ENCODE measurements around the gene RAB11FIP3. TPM values are rescaled to one million over a fixed set of nuclear protein-coding genes. Genes with fewer than 3 reads are reported as not detected.

Gene RAB11FIP3
- total and polyA plus RNA-seq, 10 of the 15 experiments (the other 5 are each of a cell fraction or from before 2014, with no cell fraction given) = 1.2 to 27.3 (median 7.7) TPM

GRCh38 chr16:528111-529011 is 102.9 kb downstream of the RAB11FIP3 start:
- no peak for FAIRE-seq
- in situ Hi-C loops (cut with MboI) = no loop called here
- intact Hi-C loops (cut with micrococcal nuclease; ENCODE audit: unreplicated experiment) = loop anchor here (5.0 kb wide), 2 partner anchors 39 to 109 kb away; partner anchors contain the start of genes METTL26, NHLRC4 and PIGQ
- 0 out of 4 replicates have a peak, but pooled peaks of 1 of the 2 experiments have one; percentile 15 for TF ChIP-seq ETV6 (conservative IDR thresholded peaks at IDR 0.05 in 1 of 2, IDR thresholded peaks at IDR 0.05 in 1 of 2; ENCODE audit: borderline replicate concordance in 1 of 2, low read depth in 1 of 2)
- peak; percentile 14 for TF ChIP-seq IKZF1 (conservative IDR thresholded peaks at IDR 0.05)
- no peak for TF ChIP-seq LARP7 (IDR thresholded peaks at IDR 0.05)
- TF ChIP-seq MXI1 (IDR thresholded peaks at IDR 0.05; ENCODE audit: low read depth, low read length) = no peak
- no peak for TF ChIP-seq HDGF (IDR thresholded peaks at IDR 0.05)
- TF ChIP-seq IKZF2 (IDR thresholded peaks at IDR 0.05) = peak in 1 of 2 experiments; percentile 50
- TF ChIP-seq ZSCAN29 (IDR thresholded peaks at IDR 0.05) = no peak
- TF ChIP-seq EED (IDR thresholded peaks at IDR 0.05; ENCODE audit: low read depth) = 0 out of 2 replicates have a peak, but pooled peaks have one; percentile 14
- TF ChIP-seq MEF2B (IDR thresholded peaks at IDR 0.05; ENCODE audit: partially characterized antibody, poor library complexity, severe bottlenecking) = no peak
- peak; percentile 27; the same call in 1 of the 2 replicates for TF ChIP-seq POLR2AphosphoS5 (IDR thresholded peaks at IDR 0.05; ENCODE audit: low read length)
- no peak for TF ChIP-seq IRF3 (IDR thresholded peaks at IDR 0.05)
- TF ChIP-seq NR2F1 (conservative IDR thresholded peaks at IDR 0.05) = no peak
- TF ChIP-seq MYC (IDR thresholded peaks at IDR 0.05; ENCODE audit: insufficient read depth, insufficient read length, insufficient replicate concordance, low read length, severe bottlenecking) = no peak
- peak; percentile 25; the same call in 1 of the 2 replicates for TF ChIP-seq ZNF207 (IDR thresholded peaks at IDR 0.05; ENCODE audit: borderline replicate concordance)
- TF ChIP-seq, protein P1, sequence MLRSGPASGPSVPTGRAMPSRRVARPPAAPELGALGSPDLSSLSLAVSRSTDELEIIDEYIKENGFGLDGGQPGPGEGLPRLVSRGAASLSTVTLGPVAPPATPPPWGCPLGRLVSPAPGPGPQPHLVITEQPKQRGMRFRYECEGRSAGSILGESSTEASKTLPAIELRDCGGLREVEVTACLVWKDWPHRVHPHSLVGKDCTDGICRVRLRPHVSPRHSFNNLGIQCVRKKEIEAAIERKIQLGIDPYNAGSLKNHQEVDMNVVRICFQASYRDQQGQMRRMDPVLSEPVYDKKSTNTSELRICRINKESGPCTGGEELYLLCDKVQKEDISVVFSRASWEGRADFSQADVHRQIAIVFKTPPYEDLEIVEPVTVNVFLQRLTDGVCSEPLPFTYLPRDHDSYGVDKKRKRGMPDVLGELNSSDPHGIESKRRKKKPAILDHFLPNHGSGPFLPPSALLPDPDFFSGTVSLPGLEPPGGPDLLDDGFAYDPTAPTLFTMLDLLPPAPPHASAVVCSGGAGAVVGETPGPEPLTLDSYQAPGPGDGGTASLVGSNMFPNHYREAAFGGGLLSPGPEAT (IDR thresholded peaks at IDR 0.05; ENCODE audit: low read depth) = 0 out of 2 replicates have a peak, but pooled peaks have one; percentile 24
- TF ChIP-seq NKRF (conservative IDR thresholded peaks at IDR 0.05) = peak; percentile 13; the same call in 1 of the 2 replicates
- no peak for TF ChIP-seq FOXK2 (IDR thresholded peaks at IDR 0.05)
- TF ChIP-seq STAT3 (IDR thresholded peaks at IDR 0.05; ENCODE audit: low read depth, low read length) = no peak

More at GRCh38 chr16:528111-529011, 102.9 kb downstream of the RAB11FIP3 start:
- Histone ChIP-seq H4K20me1 (ENCODE audit: control insufficient read depth, insufficient read depth) (no peaks in the 10 kb centered on the region; the same call in 1 of the 2 replicates), H3K27me3 (replicated peaks in 1 of 2; ENCODE audit: control insufficient read depth in 2 of 2, insufficient read depth in 2 of 2, low read length in 1 of 2) (no peaks in the 10 kb centered on the region), H3K36me3 (ENCODE audit: control insufficient read depth in 2 of 2, insufficient read depth in 2 of 2, low read length in 1 of 2) (peaks cover 0 to 4% of the 10 kb centered on the region in 2 experiments; a peak in 3 of 4 replicates), H3K79me2 (ENCODE audit: control insufficient read depth, insufficient read depth, low read length) (peaks cover 64% of the 10 kb centered on the region), H3K9ac (ENCODE audit: control insufficient read depth, insufficient read depth, low read length) (peak overlapping the region; percentile 86), H3K27ac (ENCODE audit: control insufficient read depth, insufficient read depth) (peak overlapping the region; percentile 91), H2AFZ (ENCODE audit: control insufficient read depth, low read depth, low read length) (peak overlapping the region; percentile 21; the same call in 1 of the 2 replicates), H3K9me3 (replicated peaks; ENCODE audit: control insufficient read depth, insufficient read depth, low read length) (no peaks in the 10 kb centered on the region), H3K4me2 (ENCODE audit: control insufficient read depth, insufficient read depth) (peak overlapping the region; percentile 93), H3K4me3 (peak overlapping the region; percentile 96), H3K4me1 (ENCODE audit: control insufficient read depth, insufficient read depth, low read length) (peaks cover 29% of the 10 kb centered on the region)
- WGBS (ENCODE audit: insufficient coverage, insufficient replicate concordance, low lambda C conversion rate, missing lambda C conversion rate) = 1% methylated on average over 51 of the region's 55 CpGs
- DNase-seq (ENCODE audit: low read depth, low spot score) (no peak), ATAC-seq (no peak; the same call in 2 of the 3 replicates)
- BruUV-seq (replicated peaks) = no TSS peak
- ChIA-PET POLR2A (interaction anchor here (1.2 to 1.3 kb wide), 2 partner anchors 9 to 60 kb away, joined by 3 read pairs; no protein-coding TSS in a partner anchor), SMC1A (ENCODE audit: uncharacterized antibody, unreplicated experiment) (no interaction called here), CTCF (no interaction called here), RAD21 (ENCODE audit: unreplicated experiment) (interaction anchor here (0.6 to 1.2 kb wide), 2 partner anchors 108 to 146 kb away, joined by 4 read pairs; partner anchors contain the start of gene METTL26)
